ENCODE data around the gene ZEB2. TPM values are rescaled to one million over a fixed set of nuclear protein-coding genes. Genes with fewer than 3 reads are reported as not detected.
A peak's percentile ranks its signal among the peaks of the same experiment; 100 is the strongest.

The ZEB2 gene
- total RNA-seq, 2 experiments from 2014 or later: 9.0 to 10.5 TPM

GRCh38 chr2:144512470-144512869 lies 7.4 kb downstream of the ZEB2 start:
- peaks cover 22% of the 10 kb centered on the region for H3K4me1 Mint-ChIP-seq
- H3K9me3 Mint-ChIP-seq: no peaks in the 10 kb centered on the region
- H3K4me3 Mint-ChIP-seq: no peak overlapping the region
- H3K36me3 Mint-ChIP-seq: peaks cover 2% of the 10 kb centered on the region
- H3K27me3 Mint-ChIP-seq: peaks cover 65% of the 10 kb centered on the region
- no peak overlapping the region for H3K27ac Mint-ChIP-seq
- no peak for DNase-seq

GRCh38 chr2:144511937-144512336 lies 8.0 kb downstream of the ZEB2 start:
- H3K36me3 Mint-ChIP-seq: no peaks in the 10 kb centered on the region
- peaks cover 26% of the 10 kb centered on the region for H3K4me1 Mint-ChIP-seq
- no peak overlapping the region for H3K27ac Mint-ChIP-seq
- peaks cover 71% of the 10 kb centered on the region for H3K27me3 Mint-ChIP-seq
- DNase-seq: no peak
- no peaks in the 10 kb centered on the region for H3K9me3 Mint-ChIP-seq
- H3K4me3 Mint-ChIP-seq: no peak overlapping the region

GRCh38 chr2:144511226-144511810 lies 8.6 kb downstream of the ZEB2 start:
- no peaks in the 10 kb centered on the region for H3K36me3 Mint-ChIP-seq
- no peak overlapping the region for H3K27ac Mint-ChIP-seq
- no peaks in the 10 kb centered on the region for H3K9me3 Mint-ChIP-seq
- H3K4me1 Mint-ChIP-seq: peaks cover 28% of the 10 kb centered on the region
- H3K27me3 Mint-ChIP-seq: peaks cover 72% of the 10 kb centered on the region
- no peak overlapping the region for H3K4me3 Mint-ChIP-seq
- DNase-seq: no peak

DNA sequence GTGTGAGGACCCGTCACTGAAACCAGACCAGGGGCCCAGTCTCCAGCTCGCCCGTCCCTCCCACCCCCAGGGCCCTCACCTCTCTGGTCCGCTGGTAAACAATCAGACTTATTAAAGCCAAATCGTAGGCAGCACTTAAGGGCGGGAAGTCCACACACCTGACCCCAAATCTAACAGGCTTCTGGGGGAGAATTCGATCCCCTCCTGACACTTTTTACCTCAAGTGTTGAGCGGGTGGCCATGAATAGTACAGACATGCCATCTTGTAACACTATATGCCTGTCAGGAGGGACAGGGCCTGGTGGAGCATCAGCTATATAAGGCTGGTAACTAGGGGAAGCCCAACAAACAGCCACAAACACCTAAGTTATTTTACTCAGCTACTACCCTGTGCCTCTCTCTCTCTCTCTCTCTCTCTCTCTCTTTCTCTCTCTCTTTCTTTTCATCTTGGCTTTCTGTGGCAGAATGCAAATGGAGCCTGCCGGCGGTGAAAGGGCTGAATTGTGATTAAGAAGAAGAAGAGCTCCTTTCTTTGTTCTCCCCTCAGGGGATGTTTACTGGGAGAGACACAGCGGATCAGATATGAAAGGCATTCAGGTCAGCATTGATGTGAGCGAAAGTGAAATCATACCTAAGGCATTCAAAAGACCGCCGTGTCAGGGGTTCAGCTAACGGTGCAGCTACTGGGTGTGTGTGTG lies 9.5 kb downstream of the ZEB2 start:
- H3K4me1 Mint-ChIP-seq: peaks cover 33% of the 10 kb centered on the region
- DNase-seq: no peak
- no peaks in the 10 kb centered on the region for H3K9me3 Mint-ChIP-seq
- peak overlapping the region; percentile 63 for H3K27ac Mint-ChIP-seq
- peak overlapping the region; percentile 22 for H3K4me3 Mint-ChIP-seq
- no peaks in the 10 kb centered on the region for H3K36me3 Mint-ChIP-seq
- H3K27me3 Mint-ChIP-seq: peaks cover 69% of the 10 kb centered on the region

DNA sequence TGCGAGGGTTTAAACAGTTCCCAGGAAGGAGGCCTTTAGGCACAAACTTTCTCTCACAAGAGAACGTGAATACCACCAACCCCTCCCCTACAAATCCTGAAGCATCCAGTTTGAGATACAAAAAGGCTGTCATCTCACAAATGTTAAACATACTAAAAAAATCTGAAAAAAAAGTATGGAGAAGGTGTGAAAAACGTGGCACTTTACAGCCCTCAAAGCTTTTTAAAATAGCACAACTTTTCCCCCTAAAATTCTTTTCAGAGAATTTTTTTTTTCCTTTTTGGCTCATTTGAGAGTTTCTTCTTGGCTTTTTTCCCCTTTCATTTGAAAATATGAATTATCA lies 10.1 kb downstream of the ZEB2 start:
- Mint-ChIP-seq H3K27me3 (peaks cover 63% of the 10 kb centered on the region), H3K36me3 (no peaks in the 10 kb centered on the region), H3K4me1 (peaks cover 34% of the 10 kb centered on the region), H3K4me3 (no peak overlapping the region), H3K9me3 (no peaks in the 10 kb centered on the region), H3K27ac (no peak overlapping the region)
- DNase-seq: no peak

GRCh38 chr2:144509001-144509878 lies 10.7 kb downstream of the ZEB2 start:
- H3K36me3 Mint-ChIP-seq: no peaks in the 10 kb centered on the region
- no peak overlapping the region for H3K27ac Mint-ChIP-seq
- H3K27me3 Mint-ChIP-seq: peaks cover 60% of the 10 kb centered on the region
- DNase-seq: no peak
- peaks cover 33% of the 10 kb centered on the region for H3K4me1 Mint-ChIP-seq
- no peak overlapping the region for H3K4me3 Mint-ChIP-seq
- no peaks in the 10 kb centered on the region for H3K9me3 Mint-ChIP-seq

- H3K9me3 Mint-ChIP-seq: no peaks in the 10 kb centered on the region
- H3K36me3 Mint-ChIP-seq: no peaks in the 10 kb centered on the region
- H3K27me3 Mint-ChIP-seq: peaks cover 53% of the 10 kb centered on the region
- no peak for DNase-seq
- H3K27ac Mint-ChIP-seq: no peak overlapping the region
- peaks cover 29% of the 10 kb centered on the region for H3K4me1 Mint-ChIP-seq
- no peak overlapping the region for H3K4me3 Mint-ChIP-seq
Measured at GRCh38 chr2:144508172-144508851, 11.6 kb downstream of the ZEB2 start.

DNA sequence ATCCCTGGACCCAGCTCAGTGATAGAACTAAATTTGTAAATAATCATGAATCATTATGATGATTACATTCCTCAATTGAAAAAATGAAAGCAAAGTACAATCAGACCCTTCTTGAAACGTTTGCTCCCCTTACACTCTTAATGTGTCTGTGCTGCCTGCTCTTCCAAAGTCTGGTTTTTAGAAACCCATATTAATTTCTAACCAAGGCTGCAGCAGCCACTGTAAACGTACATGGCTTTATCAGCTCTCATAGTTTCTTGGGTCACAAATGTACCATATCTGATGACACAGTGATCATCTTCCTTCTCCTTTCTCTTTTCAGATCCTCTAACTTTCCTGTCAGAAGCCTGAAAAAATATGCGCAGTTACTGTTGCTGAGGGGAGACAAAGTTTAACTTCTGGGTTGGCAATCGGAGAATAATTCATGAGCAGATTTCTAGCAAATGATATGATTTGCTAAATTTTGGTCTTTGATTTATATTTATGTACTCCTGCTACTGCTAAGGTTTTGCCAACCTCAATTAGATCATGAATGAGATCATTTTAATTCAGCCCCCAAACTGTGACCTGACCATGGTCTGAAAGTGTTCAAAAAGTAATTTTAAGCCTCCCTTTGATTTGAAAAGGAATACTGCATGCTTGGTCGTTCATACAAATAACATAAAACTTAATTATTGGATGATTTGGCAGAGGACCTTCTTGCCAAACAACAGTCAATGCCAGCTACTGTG lies 12.3 kb downstream of the ZEB2 start:
- no peak overlapping the region for H3K4me3 Mint-ChIP-seq
- H3K4me1 Mint-ChIP-seq: peaks cover 29% of the 10 kb centered on the region
- no peak for DNase-seq
- H3K36me3 Mint-ChIP-seq: no peaks in the 10 kb centered on the region
- H3K9me3 Mint-ChIP-seq: no peaks in the 10 kb centered on the region
- H3K27ac Mint-ChIP-seq: no peak overlapping the region
- H3K27me3 Mint-ChIP-seq: peaks cover 46% of the 10 kb centered on the region

- Mint-ChIP-seq H3K36me3 (peaks cover 2% of the 10 kb centered on the region), H3K27me3 (peaks cover 37% of the 10 kb centered on the region), H3K9me3 (no peaks in the 10 kb centered on the region), H3K27ac (no peak overlapping the region), H3K4me3 (no peak overlapping the region), H3K4me1 (peaks cover 29% of the 10 kb centered on the region)
- DNase-seq: no peak
Measured at GRCh38 chr2:144505245-144505831, 14.6 kb downstream of the ZEB2 start.

- peaks cover 30% of the 10 kb centered on the region for H3K27me3 Mint-ChIP-seq
- H3K4me1 Mint-ChIP-seq: peaks cover 29% of the 10 kb centered on the region
- peaks cover 2% of the 10 kb centered on the region for H3K36me3 Mint-ChIP-seq
- no peak for DNase-seq
- H3K27ac Mint-ChIP-seq: no peak overlapping the region
- H3K9me3 Mint-ChIP-seq: no peaks in the 10 kb centered on the region
- no peak overlapping the region for H3K4me3 Mint-ChIP-seq
Measured at GRCh38 chr2:144504218-144504641, 15.7 kb downstream of the ZEB2 start.

DNA sequence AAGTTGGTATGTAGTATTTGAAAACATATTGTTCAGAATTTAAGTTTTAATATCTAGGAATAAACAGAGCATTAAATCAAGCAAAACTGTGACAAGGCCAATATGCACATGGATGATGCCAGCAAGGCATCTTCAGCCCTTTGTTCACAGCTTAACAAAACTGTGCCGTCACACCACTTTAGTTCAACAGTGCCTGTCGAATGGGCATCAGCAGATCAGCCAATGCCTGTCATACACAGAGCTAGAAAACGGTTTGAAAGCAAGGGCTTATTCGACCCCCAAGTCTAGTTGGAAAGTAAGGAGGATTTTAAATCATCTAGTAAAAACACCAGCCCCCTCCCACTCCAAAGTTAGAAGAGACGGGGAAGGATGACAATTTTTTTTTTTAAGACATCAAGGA lies 16.7 kb downstream of the ZEB2 start:
- H3K9me3 Mint-ChIP-seq: no peaks in the 10 kb centered on the region
- no peak overlapping the region for H3K4me3 Mint-ChIP-seq
- no peak overlapping the region for H3K27ac Mint-ChIP-seq
- H3K36me3 Mint-ChIP-seq: peaks cover 2% of the 10 kb centered on the region
- H3K4me1 Mint-ChIP-seq: peaks cover 26% of the 10 kb centered on the region
- no peak for DNase-seq
- peaks cover 23% of the 10 kb centered on the region for H3K27me3 Mint-ChIP-seq

GRCh38 chr2:144502369-144502768 lies 17.6 kb downstream of the ZEB2 start:
- Mint-ChIP-seq H3K27ac (no peak overlapping the region), H3K4me3 (no peak overlapping the region), H3K4me1 (peaks cover 23% of the 10 kb centered on the region), H3K9me3 (no peaks in the 10 kb centered on the region), H3K27me3 (peaks cover 14% of the 10 kb centered on the region), H3K36me3 (peaks cover 2% of the 10 kb centered on the region)
- DNase-seq: no peak

DNA sequence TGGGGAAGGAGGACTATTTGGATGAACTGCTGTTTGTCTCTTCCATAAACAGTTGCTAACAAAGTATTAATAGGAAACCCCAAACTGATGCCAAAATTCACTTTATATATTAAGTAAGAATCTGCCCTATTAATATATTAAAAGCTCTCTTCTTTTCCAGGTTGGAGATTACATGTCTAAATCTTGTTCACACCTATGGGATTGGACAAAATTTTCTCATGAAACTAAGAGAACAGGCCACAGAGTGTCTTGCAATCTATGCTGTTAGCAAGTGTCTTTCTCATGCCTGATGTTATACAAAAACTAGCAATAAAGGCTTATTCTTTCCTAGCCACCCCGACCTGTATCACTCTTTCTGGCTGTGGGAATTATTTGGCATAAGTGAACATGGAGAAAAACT lies 18.3 kb downstream of the ZEB2 start:
- Mint-ChIP-seq H3K27me3 (peaks cover 8% of the 10 kb centered on the region), H3K4me1 (peaks cover 19% of the 10 kb centered on the region), H3K36me3 (peaks cover 2% of the 10 kb centered on the region), H3K27ac (no peak overlapping the region), H3K4me3 (no peak overlapping the region), H3K9me3 (no peaks in the 10 kb centered on the region)
- DNase-seq: no peak

DNA sequence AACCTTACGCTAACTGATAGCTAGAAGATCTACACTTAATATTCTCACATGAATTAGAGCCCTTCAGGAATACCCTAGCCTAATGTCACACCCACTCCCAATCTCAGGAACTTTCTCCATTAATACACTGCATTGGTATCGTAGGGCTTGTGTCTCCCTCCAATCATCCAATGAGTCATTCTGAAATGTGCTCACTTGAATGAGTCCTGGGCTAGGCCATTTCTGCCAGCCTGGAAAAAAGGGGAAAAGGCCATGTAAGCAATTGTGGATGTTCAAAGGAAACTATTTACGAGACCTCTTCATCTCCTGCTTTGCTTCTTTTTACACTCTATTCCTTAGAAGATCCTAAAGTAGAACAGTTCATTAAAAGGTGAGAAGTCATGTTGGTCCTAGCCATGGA lies 18.8 kb downstream of the ZEB2 start:
- Mint-ChIP-seq H3K36me3 (peaks cover 2% of the 10 kb centered on the region), H3K4me3 (no peak overlapping the region), H3K27me3 (peaks cover 8% of the 10 kb centered on the region), H3K4me1 (peaks cover 15% of the 10 kb centered on the region), H3K9me3 (no peaks in the 10 kb centered on the region), H3K27ac (no peak overlapping the region)
- DNase-seq: no peak

Measured in activated naive CD8-positive, alpha-beta T cell treated with anti-CD3 and anti-CD28 coated beads for 36 hours (primary cell).